HG02610 (cell line): Measurements from ENCODE around the gene VAMP8.
"Not testable (repeated sequence)": the region's sequence is repeated elsewhere in the genome, so short reads cannot be mapped to it uniquely, and the experiment has no call there.

Source experiments
- ATAC-seq: cut with Tn5 transposase; IDR thresholded peaks from one replicate; pipeline ENCODE4 v1.9.1; 2021; ENCODE audit warnings: mild to moderate bottlenecking, moderate library complexity; ENCODE audit not compliant: unreplicated experiment

The VAMP8 gene

GRCh38 chr2:85577386-85578242, at the start of gene VAMP8:
Gene VAMP8 (plus strand): TSS chr2:85577586. CDS start chr2:85577647, 61 bp downstream.
- peak; percentile 67 for ATAC-seq

- no peak for ATAC-seq
Observed at GRCh38 chr2:85527787-85528186, 49.6 kb upstream of the VAMP8 start.

- ATAC-seq, result no peak
Observed at GRCh38 chr2:85528355-85528754, 49.0 kb upstream of the VAMP8 start.

DNA sequence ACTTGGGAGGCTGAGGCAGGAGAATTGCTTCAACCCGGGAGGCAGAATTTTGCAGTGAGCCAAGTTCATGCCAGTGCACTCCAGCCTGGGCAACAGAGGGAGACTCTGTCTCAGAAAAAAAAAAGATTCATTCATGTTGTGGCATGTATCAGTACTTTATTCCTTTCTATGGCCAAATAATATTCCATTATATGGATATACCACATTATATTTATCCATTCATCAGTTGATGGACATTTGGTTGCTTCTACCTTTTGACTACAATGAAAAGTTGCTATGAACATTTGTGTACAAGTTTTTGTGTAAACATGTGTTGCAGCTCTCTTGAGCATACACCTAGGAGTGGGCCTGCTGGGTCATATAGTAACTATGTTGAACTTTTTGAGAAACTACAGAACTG, 47.6 kb upstream of the VAMP8 start:
- ATAC-seq, result no peak

DNA sequence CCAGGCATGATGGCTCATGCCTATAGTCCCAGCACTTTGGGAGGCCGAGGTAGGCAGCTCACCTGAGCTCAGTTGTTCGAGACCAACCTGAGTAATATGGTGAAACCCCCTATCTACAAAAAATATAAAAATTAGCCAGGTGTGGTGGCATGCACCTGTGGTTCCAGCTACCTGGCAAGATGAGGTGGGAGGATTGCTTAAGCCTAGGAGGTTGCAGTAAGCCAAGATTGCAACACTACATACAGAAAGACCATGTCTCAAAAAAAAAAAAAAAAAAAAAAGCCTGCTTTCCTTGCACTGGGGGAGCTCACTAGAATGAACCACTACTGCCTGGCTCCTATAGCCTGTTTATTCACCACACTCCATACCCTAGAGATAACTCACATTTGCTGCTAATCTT, 45.8 kb upstream of the VAMP8 start:
- ATAC-seq, result no peak

- ATAC-seq, result no peak
Observed at GRCh38 chr2:85534099-85534498, 43.3 kb upstream of the VAMP8 start.

DNA sequence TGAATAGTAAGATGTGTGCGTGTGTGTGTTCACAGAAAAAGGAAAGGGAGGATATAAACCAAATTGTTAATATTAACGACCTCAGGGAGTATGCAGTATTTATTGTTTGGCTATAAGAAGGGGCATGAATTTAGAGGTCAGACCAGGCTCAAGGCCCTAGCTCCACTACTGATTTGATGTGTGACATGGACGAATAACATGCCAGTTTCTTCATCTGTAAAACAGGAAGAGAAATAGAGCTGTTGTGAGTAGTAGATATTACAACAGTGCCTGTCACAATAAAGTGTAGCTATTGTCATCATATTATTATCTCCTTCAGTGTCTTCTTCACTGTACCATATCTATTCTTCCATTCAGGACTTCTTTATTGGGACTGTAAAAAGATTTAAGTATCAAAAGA, 42.5 kb upstream of the VAMP8 start:
- ATAC-seq, result no peak

DNA sequence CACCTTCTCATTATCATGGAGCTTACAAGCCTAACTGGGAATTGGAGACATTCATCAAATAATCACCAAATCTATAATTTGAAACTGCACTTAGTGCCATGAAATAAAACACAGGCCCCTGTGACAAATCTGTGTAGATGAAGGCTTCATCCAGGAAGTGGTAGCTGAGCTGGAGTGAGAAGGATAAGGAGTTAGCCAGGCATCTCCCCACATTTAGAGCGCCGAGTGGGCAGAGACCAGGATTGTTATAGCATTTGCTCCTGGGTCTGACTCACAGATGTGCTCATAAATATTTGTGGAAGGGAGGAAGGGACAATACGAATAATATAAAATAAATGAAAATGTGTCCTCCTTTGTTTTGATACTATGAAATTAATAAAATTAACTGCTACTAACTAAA, 40.9 kb upstream of the VAMP8 start:
- ATAC-seq, result no peak

GRCh38 chr2:85537600-85538506, 39.5 kb upstream of the VAMP8 start:
- no peak for ATAC-seq

GRCh38 chr2:85538507-85539360, 38.7 kb upstream of the VAMP8 start, which contains the start of gene MAT2A:
Gene MAT2A (plus strand): TSS chr2:85539168. CDS start chr2:85539288, 120 bp downstream.
- ATAC-seq, result peak; percentile 78

DNA sequence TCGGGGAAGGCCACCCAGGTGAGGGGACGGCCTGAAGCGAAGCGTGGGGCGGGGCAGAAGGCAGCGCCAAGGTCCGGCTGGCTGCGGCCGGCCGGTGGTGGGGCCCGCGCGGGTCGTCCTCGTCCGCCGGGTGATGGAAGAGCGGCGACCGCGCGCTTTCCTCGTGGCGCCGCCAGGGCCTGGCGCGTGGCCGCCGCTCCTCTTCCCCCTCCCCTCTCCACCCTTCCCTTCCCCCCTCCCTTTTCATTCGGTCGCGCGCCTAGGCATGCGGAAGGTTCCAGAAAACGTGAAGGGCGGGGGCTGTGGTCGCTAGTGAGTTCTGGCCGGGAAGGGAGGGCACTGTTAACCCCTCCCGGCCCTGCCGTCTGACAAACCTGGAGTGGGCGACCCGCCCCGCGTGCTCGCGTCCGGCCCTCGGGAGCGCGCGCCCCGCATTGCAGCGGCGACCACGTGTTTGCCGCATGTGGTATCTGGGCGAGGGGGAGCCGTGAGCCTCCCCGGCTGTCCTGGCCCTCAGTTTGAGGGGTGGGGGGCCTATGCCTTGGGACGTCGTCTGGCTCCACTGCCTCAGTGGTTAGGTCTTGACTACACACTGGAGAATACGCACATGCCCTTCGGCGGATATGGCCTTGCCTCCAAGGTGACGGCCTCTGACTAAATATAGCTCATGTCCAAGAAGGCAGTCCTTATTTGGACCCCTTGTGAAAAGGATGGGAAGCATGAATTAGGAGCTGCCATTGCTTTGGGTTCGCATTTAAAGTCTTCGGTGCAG, 37.8 kb upstream of the VAMP8 start:
- peak; percentile 26 for ATAC-seq

GRCh38 chr2:85540133-85540648, 37.2 kb upstream of the VAMP8 start:
- ATAC-seq, result no peak

DNA sequence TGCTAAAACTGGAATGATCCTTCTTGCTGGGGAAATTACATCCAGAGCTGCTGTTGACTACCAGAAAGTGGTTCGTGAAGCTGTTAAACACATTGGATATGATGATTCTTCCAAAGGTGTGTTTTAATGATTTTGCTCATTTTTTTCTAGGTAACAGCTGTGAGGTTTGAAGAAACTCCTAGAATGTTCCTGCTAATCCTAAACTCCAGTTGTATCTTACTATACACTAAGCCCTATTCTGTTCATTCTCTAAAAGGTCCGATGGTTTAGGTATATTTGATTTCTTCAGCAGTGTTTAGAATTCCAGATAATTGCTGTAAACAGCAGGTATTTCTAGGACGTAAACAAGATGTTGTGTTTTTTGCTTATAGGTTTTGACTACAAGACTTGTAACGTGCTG, 36.1 kb upstream of the VAMP8 start:
- no peak for ATAC-seq

DNA sequence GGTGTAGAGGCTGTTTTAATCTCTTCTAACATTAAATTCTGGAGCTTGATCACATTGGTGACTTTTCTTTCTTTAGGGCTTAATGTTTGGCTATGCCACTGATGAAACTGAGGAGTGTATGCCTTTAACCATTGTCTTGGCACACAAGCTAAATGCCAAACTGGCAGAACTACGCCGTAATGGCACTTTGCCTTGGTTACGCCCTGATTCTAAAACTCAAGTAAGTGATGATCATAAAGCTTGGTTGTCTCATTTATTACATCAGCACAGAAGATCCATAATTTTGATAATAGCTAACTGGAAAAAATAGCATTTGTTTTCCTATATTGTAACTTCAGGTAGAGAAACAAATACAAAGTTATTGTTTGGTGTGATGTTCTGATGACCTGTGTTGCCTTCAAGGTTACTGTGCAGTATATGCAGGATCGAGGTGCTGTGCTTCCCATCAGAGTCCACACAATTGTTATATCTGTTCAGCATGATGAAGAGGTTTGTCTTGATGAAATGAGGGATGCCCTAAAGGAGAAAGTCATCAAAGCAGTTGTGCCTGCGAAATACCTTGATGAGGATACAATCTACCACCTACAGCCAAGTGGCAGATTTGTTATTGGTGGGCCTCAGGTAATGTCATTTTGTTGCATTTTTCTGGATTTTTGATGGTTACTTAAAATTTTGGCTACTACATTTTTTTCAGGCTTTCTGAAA, 35.5 kb upstream of the VAMP8 start:
- no peak for ATAC-seq

DNA sequence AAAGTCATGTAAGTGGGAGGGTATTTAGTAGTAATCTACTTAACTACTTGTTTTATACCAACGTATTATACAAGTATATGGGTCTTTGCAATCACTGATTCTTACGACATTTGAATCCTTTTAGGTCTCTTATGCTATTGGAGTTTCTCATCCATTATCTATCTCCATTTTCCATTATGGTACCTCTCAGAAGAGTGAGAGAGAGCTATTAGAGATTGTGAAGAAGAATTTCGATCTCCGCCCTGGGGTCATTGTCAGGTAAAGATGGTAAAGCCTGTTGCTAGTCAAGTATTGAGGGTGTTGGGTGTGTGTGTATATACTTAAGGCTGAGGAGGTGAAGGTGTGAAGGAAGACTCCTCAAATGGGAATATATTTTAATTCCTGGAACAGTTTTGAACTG, 34.6 kb upstream of the VAMP8 start:
- no peak for ATAC-seq

GRCh38 chr2:85544254-85544691, 33.1 kb upstream of the VAMP8 start:
- not testable (repeated sequence) for ATAC-seq

- not testable (repeated sequence) for ATAC-seq
Observed at GRCh38 chr2:85544915-85545779, 32.2 kb upstream of the VAMP8 start.

GRCh38 chr2:85545780-85546240, 31.6 kb upstream of the VAMP8 start:
- no peak for ATAC-seq
